Left colon (tissue), 2 donors: ENCODE results near the gene MC3R. TPM values are rescaled to one million over a fixed set of nuclear protein-coding genes. Genes with fewer than 3 reads are reported as not detected.

Source experiments
- ATAC-seq: fragments of 200-7000 bp; cut with Tn5 transposase; one replicate; pipeline ENCODE4 v1.9.1; 2020; ENCODE audit warnings: mild to moderate bottlenecking, moderate library complexity
- DNase-seq, 2 donors: peaks; one replicate each; pipeline ENCODE4 v3.0.0-alpha.2; 2020
- intact Hi-C, 2 donors: fragments of 100-400 bp; cut with DNase I in 1 of 2; cut with micrococcal nuclease in 1 of 2; formaldehyde crosslinking; loops; one replicate each; pipeline versions ENCODE4 v1.11.2 to v1.14.0; 2022; cut with DNase I, micrococcal nuclease
- total RNA-seq, 2 donors: library from RNA; stranded (reverse); fragmentation: NEBNext Ultra II Directional; extraction: Animal tissue kit (Norgen Biotek cat#: 25700); gene quantifications; one replicate each; pipeline ENCODE4 v1.2.1, GENCODE V29; 2021
- donor health status: DM: no; HTN: no; CAD: no.
- donor health status: DM: yes; HTN: yes; CAD: no.

Gene MC3R
- total RNA-seq, 2 donors from 2014 or later, result not detected

DNA sequence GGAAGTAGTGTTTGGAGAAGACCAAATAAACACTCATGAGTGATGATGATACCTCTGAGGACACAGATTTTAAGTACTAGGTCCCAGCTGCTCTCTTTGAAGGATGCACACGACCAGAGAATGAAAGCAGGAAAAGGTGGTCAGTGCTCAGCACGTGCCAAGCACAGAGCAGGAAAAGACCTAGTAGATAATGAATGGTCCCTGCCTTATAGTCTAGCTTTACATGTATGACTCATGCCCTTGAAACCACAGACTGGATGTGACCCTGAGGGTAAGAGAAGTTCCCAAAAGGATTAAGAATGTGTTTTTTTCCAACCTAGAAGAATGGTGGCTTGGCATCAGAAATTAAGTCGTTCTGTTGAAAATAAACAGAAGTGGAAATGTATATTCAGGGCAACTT lies 2.8 kb upstream of the MC3R start:
- intact Hi-C loops, result no loop called here
- ATAC-seq (no peak), DNase-seq (no peak)

DNA sequence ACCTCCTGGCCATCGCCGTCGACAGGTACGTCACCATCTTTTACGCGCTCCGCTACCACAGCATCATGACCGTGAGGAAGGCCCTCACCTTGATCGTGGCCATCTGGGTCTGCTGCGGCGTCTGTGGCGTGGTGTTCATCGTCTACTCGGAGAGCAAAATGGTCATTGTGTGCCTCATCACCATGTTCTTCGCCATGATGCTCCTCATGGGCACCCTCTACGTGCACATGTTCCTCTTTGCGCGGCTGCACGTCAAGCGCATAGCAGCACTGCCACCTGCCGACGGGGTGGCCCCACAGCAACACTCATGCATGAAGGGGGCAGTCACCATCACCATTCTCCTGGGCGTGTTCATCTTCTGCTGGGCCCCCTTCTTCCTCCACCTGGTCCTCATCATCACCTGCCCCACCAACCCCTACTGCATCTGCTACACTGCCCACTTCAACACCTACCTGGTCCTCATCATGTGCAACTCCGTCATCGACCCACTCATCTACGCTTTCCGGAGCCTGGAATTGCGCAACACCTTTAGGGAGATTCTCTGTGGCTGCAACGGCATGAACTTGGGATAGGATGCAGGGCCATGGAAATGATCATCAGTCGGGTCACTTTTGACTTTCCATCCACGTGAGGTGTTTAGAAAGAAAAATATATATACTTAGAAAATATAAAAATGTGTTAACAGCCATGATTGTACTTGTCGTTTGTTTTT lies 868 bp downstream of the MC3R start:
- ATAC-seq, result peak; percentile 65
- intact Hi-C loops, result no loop called here
- DNase-seq, result peak in 1 of 2 donors; percentile 36

DNA sequence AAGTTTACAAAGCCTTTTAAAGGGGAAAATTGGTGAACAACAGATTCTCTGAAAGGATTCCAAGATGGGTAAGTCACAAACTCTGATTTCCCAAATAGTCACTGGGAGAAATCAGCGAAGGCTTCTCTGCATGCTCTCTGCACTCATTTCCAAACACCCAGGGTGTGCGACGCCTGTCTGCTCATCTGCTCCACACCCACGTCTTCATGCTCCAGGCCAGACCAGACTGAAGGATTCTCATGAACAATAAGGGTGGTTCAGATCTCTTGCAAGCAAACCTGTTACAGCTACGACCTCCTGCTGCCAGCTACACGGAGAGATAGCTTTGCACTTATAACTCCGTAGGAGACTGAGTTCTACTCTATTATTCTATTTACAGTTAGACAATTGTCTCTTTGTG lies 1.4 kb downstream of the MC3R start:
- ATAC-seq, result no peak
- intact Hi-C loops, result no loop called here
- no peak for DNase-seq

DNA sequence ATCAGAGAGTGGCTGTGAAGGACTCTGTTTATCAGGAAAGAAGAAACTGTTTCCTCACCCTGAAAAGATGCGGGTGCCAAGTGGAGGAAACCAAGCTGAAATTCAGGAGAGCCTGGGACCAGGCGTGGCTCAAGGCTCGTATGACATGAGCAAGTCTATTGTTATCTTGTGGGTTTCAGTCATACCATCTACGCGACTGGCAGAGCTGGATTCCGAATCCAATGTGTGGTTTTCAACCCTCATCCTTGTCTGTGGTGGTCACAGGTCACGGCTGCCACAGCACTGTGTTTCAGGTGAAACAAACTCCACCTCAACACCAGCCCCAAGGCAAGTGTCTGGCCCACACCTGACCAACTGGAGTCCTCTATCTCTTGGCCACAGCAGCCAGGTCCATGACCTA lies 9.1 kb downstream of the MC3R start:
- intact Hi-C loops, result no loop called here
- no peak for ATAC-seq
- no peak for DNase-seq

DNA sequence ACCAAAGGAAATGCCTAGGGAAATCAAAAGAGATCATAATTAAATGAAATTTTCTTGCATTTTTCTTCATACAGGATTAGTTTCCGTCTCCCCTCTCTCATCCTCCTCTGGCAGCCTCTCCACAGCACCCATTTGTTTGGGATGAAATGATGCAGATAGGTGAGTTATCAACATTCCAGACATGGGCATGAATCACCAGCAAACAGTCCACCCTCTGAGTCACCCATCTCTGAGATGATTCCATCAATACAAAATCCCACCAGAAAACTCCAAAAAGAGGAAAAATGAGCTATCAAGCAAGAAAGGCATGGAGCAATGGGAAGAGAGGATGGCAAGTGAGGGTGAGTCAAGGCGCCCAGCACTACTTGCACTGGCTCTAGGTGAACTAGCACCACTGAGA lies 11.4 kb downstream of the MC3R start:
- intact Hi-C loops, result no loop called here
- ATAC-seq (no peak), DNase-seq (no peak)

DNA sequence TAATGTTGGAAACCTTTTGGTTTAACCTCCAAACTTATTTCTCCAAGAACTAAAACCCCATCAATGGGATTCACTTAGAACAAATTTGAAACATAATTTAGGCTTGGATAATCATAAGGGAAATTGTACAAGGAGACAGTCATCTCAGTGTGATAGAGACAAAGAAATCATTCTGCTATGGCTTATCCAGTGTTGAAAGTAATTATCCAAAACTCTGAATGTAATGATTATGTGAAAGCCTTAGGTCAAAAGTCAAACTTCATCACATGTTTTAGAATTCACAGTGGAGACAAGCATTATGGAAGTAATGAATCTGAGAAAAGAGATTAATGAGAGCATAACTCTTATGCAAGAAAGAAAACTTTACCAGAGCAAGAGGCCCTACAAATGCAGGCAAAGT lies 20.0 kb downstream of the MC3R start:
- ATAC-seq, result no peak
- intact Hi-C loops, result no loop called here
- no peak for DNase-seq

DNA sequence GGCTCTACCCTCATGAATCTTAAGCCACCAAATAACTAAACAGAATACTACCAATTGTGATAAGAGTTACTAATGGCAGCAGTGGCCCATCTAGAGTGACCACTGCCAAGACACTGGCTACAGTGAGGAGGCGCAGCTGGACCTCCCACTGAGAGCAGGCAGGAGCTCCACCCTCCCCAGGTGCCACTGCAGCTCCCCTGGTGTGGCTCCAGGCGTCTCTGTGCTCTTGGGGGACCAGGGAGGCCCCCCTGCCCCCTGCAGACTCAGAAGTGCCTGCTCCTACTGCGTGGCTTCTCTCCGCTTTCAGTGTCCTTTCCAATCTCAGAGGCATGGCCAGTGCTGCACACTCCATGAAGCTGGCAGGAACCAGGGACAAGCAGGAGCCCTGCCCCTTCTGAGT lies 23.4 kb downstream of the MC3R start:
- ATAC-seq (no peak), DNase-seq (no peak)
- intact Hi-C loops, result no loop called here

DNA sequence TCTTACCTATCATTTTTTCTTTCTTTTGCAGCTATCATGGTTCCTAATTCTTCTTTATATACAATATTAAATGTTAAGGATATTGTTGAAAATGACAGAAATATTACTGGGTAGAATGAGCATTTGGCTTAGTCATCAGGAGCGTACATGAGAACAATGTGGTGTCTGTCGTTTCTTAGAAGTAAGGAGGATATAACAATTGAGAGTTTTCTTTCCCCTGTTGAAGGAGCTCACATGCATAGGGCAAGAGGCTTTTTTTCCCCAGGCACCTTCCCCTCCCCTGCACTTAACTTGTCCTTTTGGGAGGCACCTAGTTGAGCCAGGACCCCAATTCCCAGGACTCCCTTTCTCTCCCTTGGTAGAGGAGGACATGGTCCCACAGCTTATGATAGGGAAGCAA lies 25.0 kb downstream of the MC3R start:
- DNase-seq, result no peak
- intact Hi-C loops, result no loop called here
- ATAC-seq, result no peak

DNA sequence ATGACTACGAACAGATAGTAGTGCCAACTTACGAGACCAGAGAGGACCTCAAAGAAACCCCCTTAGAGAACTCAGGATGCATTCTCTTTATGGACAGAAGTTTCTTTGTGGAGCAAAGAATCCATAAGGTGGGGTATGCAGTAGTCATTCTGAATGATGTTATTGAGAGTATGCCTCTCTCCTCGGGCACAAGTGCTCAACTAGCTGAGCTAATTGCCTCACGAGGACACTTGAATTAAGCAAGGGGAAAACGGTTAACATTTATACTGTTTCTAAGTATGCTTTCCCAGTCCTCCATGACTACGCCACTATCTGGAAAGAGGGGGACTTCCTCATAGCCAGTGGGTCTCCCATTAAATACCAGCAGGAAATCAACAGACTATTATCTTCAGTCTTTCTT lies 25.6 kb downstream of the MC3R start:
- no peak for ATAC-seq
- intact Hi-C loops, result no loop called here

DNA sequence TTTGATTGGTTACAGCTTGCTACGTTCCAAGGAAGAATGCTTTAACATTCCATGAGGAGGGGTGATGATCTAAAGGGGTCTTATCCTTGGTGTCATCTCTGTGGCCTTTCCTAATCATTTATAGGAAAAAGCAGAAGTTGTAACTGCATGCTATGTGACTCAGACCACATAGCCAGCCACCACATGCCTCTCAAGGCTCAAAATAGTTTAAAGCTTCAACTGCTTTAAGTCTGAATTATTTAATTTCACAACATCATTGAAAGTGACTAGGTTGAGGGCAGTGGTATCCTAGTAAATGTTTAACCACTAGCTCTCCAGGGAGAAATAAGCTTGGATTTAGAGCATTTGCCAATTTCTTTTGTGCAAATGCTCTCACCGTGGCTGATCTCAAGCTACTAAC lies 29.7 kb downstream of the MC3R start:
- intact Hi-C loops, result no loop called here
- DNase-seq, result no peak
- ATAC-seq, result no peak

More for the DNA sequence above, 25.6 kb downstream of the MC3R start:
- no peak for DNase-seq

DNA sequence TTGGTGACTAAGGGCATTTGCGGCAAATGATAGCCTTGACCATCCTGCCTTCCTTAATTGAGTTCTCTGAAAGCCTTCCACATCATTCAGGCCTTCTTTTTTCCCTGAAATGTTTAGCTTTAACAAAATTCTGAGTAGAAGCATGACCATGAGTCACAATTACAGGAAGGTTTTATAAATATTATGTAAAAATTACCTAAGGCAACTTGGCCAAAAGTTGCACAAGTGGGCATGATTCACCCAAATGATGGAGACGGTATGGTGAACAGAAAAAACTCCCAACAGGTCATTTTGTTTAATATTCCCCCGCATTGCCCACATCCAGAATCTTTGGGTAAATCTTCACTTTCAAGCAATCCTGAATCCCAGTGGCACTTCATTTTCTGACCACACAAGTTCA lies 37.0 kb downstream of the MC3R start:
- DNase-seq, result no peak
- intact Hi-C loops, result no loop called here
- no peak for ATAC-seq

DNA sequence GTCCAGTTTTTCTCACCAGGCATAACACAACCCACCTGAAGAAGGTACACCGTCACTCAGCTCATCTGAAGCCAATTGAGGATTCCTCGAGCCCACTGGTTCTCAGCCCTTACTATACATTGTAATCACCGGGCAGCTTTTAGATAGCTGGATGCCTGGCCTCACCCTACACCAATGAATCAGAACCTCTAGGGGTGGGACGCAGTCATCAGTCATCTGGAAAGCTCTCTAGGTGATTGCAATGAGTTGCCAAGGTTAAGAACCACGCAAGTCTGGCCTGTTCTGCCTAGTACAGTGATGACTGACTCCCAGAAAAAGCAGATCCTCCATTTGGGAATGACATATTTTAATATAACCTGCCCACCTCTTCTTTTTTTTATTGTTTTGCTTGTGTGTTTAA lies 41.1 kb downstream of the MC3R start:
- no peak for ATAC-seq
- intact Hi-C loops, result no loop called here

DNA sequence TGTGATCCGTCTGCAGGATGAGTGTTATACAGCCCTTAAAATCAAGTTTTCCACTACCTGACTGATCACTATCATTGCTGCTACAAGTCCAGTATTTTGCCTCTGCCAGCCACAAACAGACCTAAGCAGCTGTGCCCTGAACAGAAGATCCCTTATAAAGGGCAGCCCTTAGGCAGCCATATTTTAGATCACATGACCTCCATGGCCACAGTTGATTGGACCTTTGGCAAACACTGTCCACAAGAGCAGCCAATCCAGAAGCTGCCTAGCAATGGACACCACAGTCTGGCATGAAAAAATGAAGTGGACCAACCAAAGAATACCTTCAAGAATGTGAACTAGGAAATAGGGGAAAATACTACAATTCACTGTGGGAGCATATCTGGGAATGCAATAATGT lies 50.8 kb downstream of the MC3R start:
- intact Hi-C loops, result no loop called here
- DNase-seq (no peak), ATAC-seq (no peak)

More for the DNA sequence above, 41.1 kb downstream of the MC3R start:
- DNase-seq, result no peak

Other genes with a start within 250 kb of the MC3R start
- gene CBLN4, start 243.2 kb upstream of the MC3R start, total RNA-seq, result under 1 TPM in 1 of 2 donors, not detected in 1; 0.20 TPM
- gene FAM210B, start 110.2 kb downstream of the MC3R start, total RNA-seq, result 10 to 100 TPM; 30.2 to 35.3 TPM
- gene AURKA, start 143.5 kb downstream of the MC3R start, total RNA-seq, result 10 to 100 TPM; 13.3 to 21.1 TPM
- 10 to 100 TPM; 22.9 to 23.1 TPM for gene CSTF1, start 143.9 kb downstream of the MC3R start, total RNA-seq
- gene CASS4, start 163.5 kb downstream of the MC3R start, total RNA-seq, result 1 to 10 TPM in 1 of 2 donors, under 1 TPM in 1; 0.46 to 1.3 TPM
- gene RTF2, start 219.9 kb downstream of the MC3R start, total RNA-seq, result 10 to 100 TPM; 65.5 to 71.5 TPM